MM.1S (cell line): ENCODE results near the gene CHTF18.

Experiments used
- DNase-seq: peaks from one replicate; pipeline ENCODE4 v3.0.0-alpha.2; 2015
- H2AFZ ChIP-seq: fragments of 300-600 bp; sonication (generic); 2 replicates; pipeline ENCODE4 v1.6.0; 2016; ENCODE audit warnings: antibody characterized with exemption, low read length
- H3F3A ChIP-seq: fragments of 300-600 bp; sonication (generic); 2 replicates; pipeline ENCODE4 v1.6.1; 2016; ENCODE audit warnings: mild to moderate bottlenecking, antibody characterized with exemption, low read length, moderate library complexity, mixed read lengths; ENCODE audit not compliant: insufficient read depth
- H3K27ac ChIP-seq: fragments of 300-600 bp; sonication (generic); 2 replicates; pipeline ENCODE4 v1.5.1; 2016; ENCODE audit warnings: mild to moderate bottlenecking, low read length
- H3K27me3 ChIP-seq: fragments of 300-600 bp; sonication (generic); replicated peaks from 2 replicates; pipeline ENCODE4 v1.6.0; 2016; ENCODE audit warnings: low read length; ENCODE audit not compliant: insufficient read depth
- H3K36me3 ChIP-seq: fragments of 300-600 bp; sonication (generic); replicated peaks from 2 replicates; pipeline ENCODE4 v1.6.1; 2016; ENCODE audit warnings: mild to moderate bottlenecking, low read length, mixed read lengths; ENCODE audit not compliant: insufficient read depth
- H3K4me1 ChIP-seq: fragments of 300-600 bp; sonication (generic); 2 replicates; pipeline ENCODE4 v1.6.1; 2016; ENCODE audit warnings: low read length, mixed read lengths
- H3K4me2 ChIP-seq: fragments of 300-600 bp; sonication (generic); 2 replicates; pipeline ENCODE4 v1.6.0; 2016; ENCODE audit warnings: low read depth, low read length
- H3K4me3 ChIP-seq: fragments of 300-600 bp; sonication (generic); 2 replicates; pipeline ENCODE4 v1.5.1; 2016; ENCODE audit warnings: low read length, mixed read lengths
- H3K79me2 ChIP-seq: fragments of 300-600 bp; sonication (generic); 2 replicates; pipeline ENCODE4 v1.6.1; 2016; ENCODE audit warnings: mixed run types, low read length, mixed read lengths
- H3K9ac ChIP-seq: fragments of 300-600 bp; sonication (generic); 2 replicates; pipeline ENCODE4 v1.6.1; 2016; ENCODE audit warnings: low read length, mixed read lengths
- H3K9me2 ChIP-seq: fragments of 300-600 bp; sonication (generic); replicated peaks from 2 replicates; pipeline ENCODE4 v1.6.1; 2016; ENCODE audit warnings: mild to moderate bottlenecking, low read length, mixed read lengths; ENCODE audit not compliant: insufficient read depth
- H3K9me3 ChIP-seq: fragments of 300-600 bp; sonication (generic); replicated peaks from 2 replicates; pipeline ENCODE4 v1.6.1; 2016; ENCODE audit warnings: mild to moderate bottlenecking, low read length, mixed read lengths; ENCODE audit not compliant: insufficient read depth
- H4K20me1 ChIP-seq: fragments of 300-600 bp; sonication (generic); 2 replicates; pipeline ENCODE4 v1.6.1; 2016; ENCODE audit warnings: mild to moderate bottlenecking, low read length, moderate library complexity, mixed read lengths; ENCODE audit not compliant: insufficient read depth
- CTCF ChIP-seq: fragments of 300-600 bp; sonication (generic); IDR thresholded peaks from 2 replicates; pipeline ENCODE4 v1.5.1; 2016; ENCODE audit warnings: antibody characterized with exemption, low read length, mixed read lengths
- EZH2 ChIP-seq: fragments of 300-600 bp; sonication (generic); optimal IDR thresholded peaks from 2 replicates; pipeline ENCODE3; 2017; ENCODE audit warnings: low read depth, mild to moderate bottlenecking, antibody characterized with exemption, low read length, mixed read lengths
- EZH2phosphoT487 ChIP-seq: fragments of 300-600 bp; sonication (generic); IDR thresholded peaks from 2 replicates; pipeline ENCODE4 v1.6.1; 2018; ENCODE audit warnings: antibody characterized with exemption, low read length

The CHTF18 gene

GRCh38 chr16:747978-748746 lies 40.3 kb upstream of the CHTF18 start:
- no peaks in the 10 kb centered on the region for H3K36me3 ChIP-seq
- no peaks in the 10 kb centered on the region for H4K20me1 ChIP-seq
- no peaks in the 10 kb centered on the region for H3K4me1 ChIP-seq
- TF ChIP-seq EZH2phosphoT487 (no peak), CTCF (no peak), EZH2 (no peak)
- no peak for DNase-seq
- no peak overlapping the region for H3K27ac ChIP-seq
- H3K9me2 ChIP-seq, result no peaks in the 10 kb centered on the region
- no peaks in the 10 kb centered on the region for H3K9me3 ChIP-seq
- peaks cover 80% of the 10 kb centered on the region for H3K27me3 ChIP-seq
- H3F3A ChIP-seq, result no peaks in the 10 kb centered on the region
- H3K79me2 ChIP-seq, result no peaks in the 10 kb centered on the region
- H3K4me2 ChIP-seq, result no peak overlapping the region
- no peak overlapping the region for H3K4me3 ChIP-seq
- no peak overlapping the region for H3K9ac ChIP-seq
- no peak overlapping the region for H2AFZ ChIP-seq

GRCh38 chr16:749010-749409 lies 39.4 kb upstream of the CHTF18 start:
- TF ChIP-seq EZH2 (no peak), EZH2phosphoT487 (no peak), CTCF (no peak)
- peaks cover 81% of the 10 kb centered on the region for H3K27me3 ChIP-seq

GRCh38 chr16:750485-750884 lies 37.9 kb upstream of the CHTF18 start:
- Histone ChIP-seq H3K36me3 (no peaks in the 10 kb centered on the region), H3K4me2 (no peak overlapping the region), H3K27ac (no peak overlapping the region), H3K4me1 (no peaks in the 10 kb centered on the region), H3K9me3 (no peaks in the 10 kb centered on the region), H3F3A (no peaks in the 10 kb centered on the region), H3K9me2 (no peaks in the 10 kb centered on the region), H3K79me2 (no peaks in the 10 kb centered on the region), H4K20me1 (no peaks in the 10 kb centered on the region), H2AFZ (no peak overlapping the region), H3K4me3 (no peak overlapping the region), H3K9ac (no peak overlapping the region), H3K27me3 (peaks cover 91% of the 10 kb centered on the region)
- DNase-seq, result no peak
- TF ChIP-seq EZH2 (no peak), EZH2phosphoT487 (no peak), CTCF (no peak)

More at GRCh38 chr16:749010-749409, 39.4 kb upstream of the CHTF18 start:
- Histone ChIP-seq H3K9me3 (no peaks in the 10 kb centered on the region), H3K4me2 (no peak overlapping the region), H3K36me3 (no peaks in the 10 kb centered on the region), H2AFZ (no peak overlapping the region), H3K27ac (no peak overlapping the region), H4K20me1 (no peaks in the 10 kb centered on the region), H3K9me2 (no peaks in the 10 kb centered on the region), H3K4me3 (no peak overlapping the region), H3F3A (no peaks in the 10 kb centered on the region), H3K79me2 (no peaks in the 10 kb centered on the region), H3K4me1 (no peaks in the 10 kb centered on the region), H3K9ac (no peak overlapping the region)
- DNase-seq, result no peak
